Right lung (tissue), 5 donors: Measurements from ENCODE around the gene EHMT2. TPM values are rescaled to one million over a fixed set of nuclear protein-coding genes. Genes with fewer than 3 reads are reported as not detected.

Experiments used
- DNase-seq, 2 donors: peaks; one replicate each; pipeline ENCODE4 v3.0.0-alpha.2; 2013
- polyA plus RNA-seq, 5 donors: library from polyadenylated mRNA; unstranded; fragments of 120-200 nt; gene quantifications; one replicate each; pipeline versions ENCODE4 v1.2.1 to v1.2.3, GENCODE V29; 2013; ENCODE audit warnings: inconsistent platforms in 1 of 5, low replicate concordance in 1 of 5; ENCODE audit not compliant: insufficient read length in 5 of 5, insufficient read depth in 1 of 5

Gene EHMT2
- polyA plus RNA-seq, 5 donors = 59.7 to 83.8 (median 74.1) TPM

- no peak for DNase-seq
Measured at GRCh38 chr6:31896493-31896855, 1.0 kb downstream of the EHMT2 start.

- DNase-seq = no peak
Measured at GRCh38 chr6:31892821-31893220, 4.7 kb downstream of the EHMT2 start.

DNA sequence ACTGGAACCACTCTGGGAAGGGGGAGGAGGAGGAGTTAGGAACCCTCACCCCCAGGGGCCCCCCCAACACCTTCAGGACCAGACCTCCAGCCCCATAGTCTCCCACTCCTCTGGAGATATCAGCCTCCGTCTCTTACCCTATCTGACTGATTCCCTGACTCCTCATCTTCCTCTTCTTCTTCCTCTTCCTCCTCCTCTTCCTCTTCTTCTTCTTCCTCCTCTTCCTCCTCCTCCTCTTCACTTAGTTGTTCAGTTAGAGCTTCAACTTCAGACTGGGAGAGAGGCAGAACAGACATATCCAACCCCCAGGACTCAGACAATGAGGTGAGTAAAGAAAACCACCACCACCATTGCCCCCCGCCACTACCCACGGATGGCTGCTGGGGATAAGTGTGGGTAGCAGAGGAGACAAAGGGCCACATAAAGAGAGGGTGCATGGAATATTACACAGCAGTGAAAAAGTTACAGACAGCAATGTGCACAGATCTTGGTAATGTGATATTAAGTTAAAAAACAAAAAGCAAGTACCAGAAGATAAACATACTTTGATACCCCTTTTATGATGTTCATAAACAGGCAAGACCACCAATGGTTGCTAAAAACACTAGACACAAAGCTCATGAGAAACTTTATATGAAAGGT, 8.0 kb downstream of the EHMT2 start:
- DNase-seq = no peak

- no peak for DNase-seq
Measured at GRCh38 chr6:31888276-31889258, 8.9 kb downstream of the EHMT2 start.

- no peak for DNase-seq
Measured at GRCh38 chr6:31887173-31888007, 10.1 kb downstream of the EHMT2 start.

DNA sequence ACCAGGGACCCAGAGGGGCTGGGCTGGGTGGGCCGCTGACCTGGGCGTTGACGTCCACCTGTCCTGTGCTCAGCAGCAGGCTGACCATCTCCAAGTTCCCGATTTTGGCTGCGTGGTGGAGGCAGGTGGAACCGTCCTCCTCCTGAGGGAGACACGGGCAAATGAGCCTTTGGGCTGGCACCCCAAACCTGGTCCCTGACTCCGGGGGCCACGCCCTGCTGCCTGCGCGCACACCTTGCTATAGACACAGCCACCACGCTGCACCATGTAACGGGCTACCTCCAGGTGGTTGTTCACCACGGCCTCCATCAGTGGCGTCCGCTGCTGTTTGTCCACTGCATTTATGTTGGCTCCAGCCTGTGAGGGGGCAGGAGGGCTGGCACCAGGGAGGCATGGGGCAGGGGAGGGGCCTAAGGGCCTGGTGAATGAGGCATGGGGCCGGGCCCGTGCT, 10.9 kb downstream of the EHMT2 start:
- DNase-seq = no peak

DNA sequence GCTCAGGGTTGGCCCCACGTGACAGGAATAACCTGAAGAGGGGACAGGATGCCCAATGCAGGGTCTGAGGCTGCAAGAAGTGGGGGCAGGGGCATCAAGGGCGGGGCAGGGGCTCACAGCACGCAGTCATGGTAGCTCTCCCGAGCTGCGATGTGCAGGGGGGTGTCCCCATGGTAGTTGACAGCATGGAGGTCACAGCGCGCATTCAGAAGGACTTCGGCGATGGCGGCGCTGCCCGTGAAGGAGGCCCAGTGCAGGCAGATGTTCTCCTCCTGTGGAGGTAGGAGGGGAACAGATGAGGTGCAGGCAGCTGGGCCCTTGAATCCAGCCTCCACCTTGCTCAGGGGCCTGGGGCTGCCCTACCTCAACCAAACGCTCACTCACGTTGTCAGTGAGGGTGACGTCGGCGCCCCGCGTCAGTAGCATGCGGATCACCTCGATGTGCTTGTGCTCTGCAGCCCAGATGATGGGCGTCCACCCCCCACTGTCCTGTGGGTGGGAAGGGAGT, 12.9 kb downstream of the EHMT2 start:
- no peak for DNase-seq

DNA sequence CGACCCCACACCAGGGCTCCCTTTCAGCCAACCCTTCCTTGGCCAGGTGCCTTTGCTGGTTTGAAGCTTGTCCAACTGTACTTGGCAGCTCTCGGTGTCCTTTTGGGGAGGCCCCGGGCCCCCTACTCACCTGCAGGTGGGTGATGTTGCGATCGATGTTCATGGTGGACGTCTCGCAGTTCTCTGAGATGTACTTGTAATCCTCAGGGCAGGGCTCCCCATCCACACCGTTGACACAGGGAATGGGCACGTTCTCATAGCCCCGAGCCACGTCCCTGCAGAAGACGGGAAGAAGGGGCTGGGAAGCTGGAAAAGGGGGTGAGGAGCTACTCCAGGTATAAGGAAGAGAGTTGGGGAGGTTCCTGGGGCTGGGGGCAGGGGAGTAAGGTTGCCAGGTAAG, 13.8 kb downstream of the EHMT2 start:
- no peak for DNase-seq

DNA sequence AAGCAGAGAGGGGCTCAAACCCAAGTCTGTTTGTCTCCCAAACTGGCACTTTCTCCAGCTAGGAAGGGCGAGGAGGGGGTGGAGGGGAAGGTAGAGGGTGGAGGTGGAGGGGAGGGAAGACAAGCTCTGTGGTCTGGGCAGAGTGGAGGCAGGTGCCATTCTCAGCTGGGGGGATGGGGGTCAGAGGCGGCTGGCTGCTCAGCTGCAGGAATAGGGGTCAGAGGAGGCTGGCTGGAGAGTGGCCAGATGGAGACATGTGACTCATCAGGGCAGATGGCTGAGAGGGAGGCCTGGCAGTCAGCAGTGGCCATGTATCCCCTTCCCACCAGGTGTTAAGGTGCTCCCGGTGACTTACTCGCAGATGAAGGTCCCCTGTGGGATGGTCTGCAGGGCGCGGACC, 15.2 kb downstream of the EHMT2 start:
- DNase-seq = no peak

GRCh38 chr6:31881136-31881859, 16.2 kb downstream of the EHMT2 start:
- DNase-seq = no peak

DNA sequence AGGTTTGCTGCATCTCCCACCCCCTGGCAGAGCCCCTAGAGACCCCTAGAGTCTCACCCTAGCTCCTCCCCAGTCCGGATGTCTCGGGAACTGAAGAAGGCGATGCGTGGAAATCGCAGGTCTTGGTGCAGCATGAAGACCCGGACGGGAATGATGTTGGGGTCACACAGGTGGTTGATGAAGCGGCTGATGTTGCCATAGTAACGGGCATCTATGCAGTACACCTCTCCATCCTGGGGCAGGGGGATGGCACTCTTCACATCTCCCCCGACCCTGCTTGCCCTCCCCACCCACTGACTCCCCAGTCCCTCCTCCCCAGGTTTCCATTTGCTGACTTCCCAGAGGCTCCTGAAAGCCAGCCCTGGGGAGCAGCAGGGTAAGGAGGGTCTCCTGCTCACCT, 16.9 kb downstream of the EHMT2 start:
- DNase-seq = no peak

DNA sequence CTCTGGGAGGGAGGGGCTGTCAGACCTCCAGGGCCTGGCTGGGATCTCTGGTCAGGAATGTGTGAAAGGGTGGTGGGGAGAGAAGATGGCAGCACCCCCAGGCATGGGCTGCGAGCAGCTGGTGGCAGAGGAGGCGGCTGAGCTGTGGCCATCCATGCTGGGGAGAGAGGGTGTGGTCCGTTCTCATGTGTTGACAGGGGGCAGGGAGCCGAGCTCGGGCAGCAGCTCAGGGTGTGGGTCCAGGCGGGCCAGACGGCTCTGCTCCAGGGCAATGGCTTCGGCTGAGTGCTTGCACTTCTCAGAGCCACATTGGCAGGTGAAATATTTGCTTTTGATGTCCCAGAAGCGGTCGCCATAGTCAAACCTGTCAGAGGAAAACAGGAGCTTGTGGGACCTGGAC, 17.6 kb downstream of the EHMT2 start:
- DNase-seq = no peak

GRCh38 chr6:31879143-31879542, 18.4 kb downstream of the EHMT2 start:
- no peak for DNase-seq

DNA sequence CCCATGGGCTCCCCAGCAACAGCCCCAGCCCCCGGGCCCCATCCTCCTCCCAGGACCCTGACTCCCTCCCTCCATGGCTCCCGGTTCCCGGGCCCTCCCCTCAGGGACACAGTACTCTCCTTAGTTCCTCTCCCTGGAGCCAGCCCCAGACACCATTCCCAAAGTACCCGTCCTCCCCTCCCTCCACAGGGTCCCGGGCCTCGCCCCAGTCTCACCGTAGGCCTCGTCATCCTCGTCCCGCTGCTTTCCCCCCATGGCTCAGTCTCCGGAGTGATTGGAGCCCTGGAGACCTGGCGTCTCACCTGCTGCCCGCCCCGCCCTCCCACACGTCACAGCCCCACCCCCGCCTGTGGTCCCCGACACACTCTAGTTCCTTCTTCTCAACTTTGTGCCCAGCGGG, 18.8 kb downstream of the EHMT2 start, which contains the start of gene SLC44A4:
Gene SLC44A4, minus strand, starts transcription at position 272 of the 400 bp plus-strand sequence. Its CDS starts 17 bp downstream, at position 255.
- DNase-seq = peak; percentile 27 to 32

- no peak for DNase-seq
Measured at GRCh38 chr6:31878222-31878621, 19.3 kb downstream of the EHMT2 start.

DNA sequence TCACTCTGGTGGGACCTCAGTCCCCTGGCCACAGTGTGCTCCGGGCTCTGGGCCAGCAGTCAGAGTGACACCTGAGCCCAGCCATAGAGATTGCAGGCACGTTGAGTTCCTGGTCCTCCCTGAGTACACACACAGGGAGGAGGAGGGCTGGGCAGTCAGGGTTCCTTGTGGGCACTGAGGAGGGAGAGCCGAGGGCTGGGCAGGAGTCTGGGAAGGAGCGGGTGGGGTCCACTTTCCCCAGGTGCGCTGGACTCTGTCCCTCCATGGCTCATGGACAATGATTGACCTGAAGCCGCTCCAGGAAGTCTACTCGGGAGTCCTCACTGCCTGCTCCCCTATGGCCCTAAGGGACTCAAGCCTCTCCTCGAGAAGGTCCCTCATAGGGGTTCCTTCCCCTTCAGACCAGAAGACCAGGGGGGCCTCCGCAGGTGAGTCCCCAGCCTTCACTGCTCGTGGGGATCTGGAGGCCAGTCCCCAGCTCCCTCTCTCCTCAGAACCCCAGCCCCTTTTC, 19.8 kb downstream of the EHMT2 start:
- peak; percentile 44 to 50 for DNase-seq

DNA sequence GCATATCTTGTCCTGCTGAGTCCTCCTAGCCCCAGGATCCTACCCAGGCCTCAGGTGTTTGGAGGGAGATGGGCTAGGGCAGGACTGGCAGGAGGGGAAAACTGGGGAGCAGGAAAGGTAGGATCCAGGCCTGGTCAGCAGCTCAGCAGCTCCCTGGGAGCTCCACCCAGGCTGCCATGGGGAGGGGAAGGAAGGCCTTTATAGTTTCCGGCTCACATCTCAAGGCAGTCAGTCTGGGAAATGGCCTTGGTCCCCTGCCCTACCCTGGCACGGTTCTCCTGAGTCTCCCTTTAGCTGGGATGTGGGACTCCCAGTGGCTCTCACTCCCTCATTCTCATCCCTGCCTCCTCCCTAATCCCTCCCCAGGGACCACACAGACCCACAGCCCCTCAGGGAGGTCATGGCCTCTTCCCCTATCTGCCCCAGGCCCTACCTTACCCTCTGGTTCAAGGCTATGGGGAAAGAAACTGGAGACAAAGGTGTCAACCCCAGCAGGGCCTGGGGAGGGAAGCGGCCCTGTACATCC, 20.3 kb downstream of the EHMT2 start:
- no peak for DNase-seq

DNA sequence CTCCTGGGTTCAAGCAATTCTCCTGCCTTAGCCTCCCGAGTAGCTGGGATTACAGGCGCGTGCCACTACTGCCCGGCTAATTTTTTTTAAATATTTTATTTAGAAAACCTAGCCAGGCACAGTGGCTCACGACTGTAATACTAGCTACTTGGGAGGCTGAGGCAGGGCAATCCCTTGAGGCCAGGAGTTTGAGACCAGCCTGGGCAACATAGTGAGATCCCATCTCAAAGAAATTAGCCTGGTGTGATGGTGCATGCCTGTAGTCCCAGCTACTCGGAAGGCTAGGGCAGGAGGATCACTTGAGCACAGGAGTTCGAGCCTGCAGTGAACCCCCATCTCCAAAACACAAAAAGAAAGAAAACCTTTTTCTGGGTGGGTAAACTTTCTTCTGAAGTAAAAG, 21.1 kb downstream of the EHMT2 start:
- DNase-seq = no peak

DNA sequence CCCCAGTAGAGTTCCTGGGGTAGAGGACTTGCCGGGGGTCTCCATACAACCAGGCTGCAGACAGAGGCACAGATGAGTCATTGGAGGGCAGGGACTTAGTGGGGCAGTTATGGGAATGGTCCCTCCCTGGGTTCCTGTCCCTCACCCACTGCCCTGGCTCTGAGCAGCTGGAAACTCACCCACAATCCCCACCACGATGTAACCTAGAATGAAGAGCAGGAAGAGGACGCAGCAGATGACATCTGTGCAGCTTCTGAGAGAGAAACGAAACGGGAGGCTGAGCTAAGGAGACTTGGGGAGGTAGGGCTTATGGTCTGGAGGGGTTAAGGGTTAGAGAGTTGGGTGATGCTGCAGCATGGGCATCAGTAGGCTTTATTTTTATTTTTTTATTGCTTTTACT, 21.6 kb downstream of the EHMT2 start:
- DNase-seq = no peak

- DNase-seq = no peak
Measured at GRCh38 chr6:31874836-31875572, 22.5 kb downstream of the EHMT2 start.
